ENCODE measurements around the gene RAF1.
A peak's percentile ranks its signal among the peaks of the same experiment; 100 is the strongest.
"Not testable (repeated sequence)": the region's sequence is repeated elsewhere in the genome, so short reads cannot be mapped to it uniquely, and the experiment has no call there.

RAF1 gene

GRCh38 chr3:12559520-12559919, 104.4 kb downstream of the RAF1 start:
- no peak for DNase-seq (ENCODE audit: low read depth in 2 of 2)

GRCh38 chr3:12558706-12559105, 105.2 kb downstream of the RAF1 start:
- no peak for DNase-seq (ENCODE audit: low read depth in 2 of 2)

- DNase-seq (ENCODE audit: low read depth in 2 of 2) = no peak
Observed at GRCh38 chr3:12557473-12558100, 106.3 kb downstream of the RAF1 start.

DNA sequence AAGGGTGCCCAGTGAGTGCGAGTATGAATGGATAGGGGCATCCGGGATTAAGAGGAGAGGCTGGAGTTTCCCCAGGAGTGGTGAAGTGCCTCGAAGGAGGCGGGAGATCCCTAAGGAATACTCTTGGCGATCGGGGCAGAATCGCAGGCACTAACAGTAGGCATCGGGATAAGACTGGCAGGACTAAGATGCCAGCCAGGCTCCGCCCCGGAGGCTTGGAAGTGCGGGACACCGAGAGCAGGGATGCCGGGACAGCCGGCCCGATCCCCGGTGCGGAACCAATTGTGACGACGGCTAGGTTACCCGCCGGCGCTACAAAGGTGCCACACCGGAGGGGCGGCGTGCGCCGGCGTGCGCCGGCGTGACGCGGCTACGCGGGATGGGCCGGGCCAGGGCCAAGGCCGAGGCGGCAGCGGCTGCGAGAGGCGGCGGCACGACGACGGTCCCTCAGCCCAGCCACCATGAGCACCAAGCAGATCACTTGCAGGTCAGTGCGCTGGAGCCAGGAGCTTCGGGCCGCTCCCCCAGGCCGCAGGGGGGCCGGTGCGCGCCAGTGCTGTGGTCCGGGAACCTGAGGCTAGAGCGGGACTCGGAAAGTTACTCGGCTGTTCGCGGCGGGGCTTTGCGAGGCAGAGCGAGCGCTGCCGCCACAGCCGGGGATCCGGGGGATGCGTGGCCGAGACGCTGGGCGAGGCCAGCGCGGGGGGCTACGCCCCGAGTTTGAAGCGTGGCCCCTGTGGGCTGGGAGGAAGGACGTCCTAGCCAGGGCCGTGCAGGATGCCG, 107.0 kb downstream of the RAF1 start, which contains the start of gene MKRN2:
MKRN2 (plus strand) TSS at position 398 of the 783 bp plus-strand sequence; CDS start at position 462, 64 bp downstream.
- peak; percentile 67 to 72 for DNase-seq (ENCODE audit: low read depth in 2 of 2)

- DNase-seq (ENCODE audit: low read depth in 2 of 2) = no peak
Observed at GRCh38 chr3:12556314-12556689, 107.6 kb downstream of the RAF1 start.

GRCh38 chr3:12553921-12554391, 110.0 kb downstream of the RAF1 start:
- no peak for DNase-seq (ENCODE audit: low read depth in 2 of 2)

DNA sequence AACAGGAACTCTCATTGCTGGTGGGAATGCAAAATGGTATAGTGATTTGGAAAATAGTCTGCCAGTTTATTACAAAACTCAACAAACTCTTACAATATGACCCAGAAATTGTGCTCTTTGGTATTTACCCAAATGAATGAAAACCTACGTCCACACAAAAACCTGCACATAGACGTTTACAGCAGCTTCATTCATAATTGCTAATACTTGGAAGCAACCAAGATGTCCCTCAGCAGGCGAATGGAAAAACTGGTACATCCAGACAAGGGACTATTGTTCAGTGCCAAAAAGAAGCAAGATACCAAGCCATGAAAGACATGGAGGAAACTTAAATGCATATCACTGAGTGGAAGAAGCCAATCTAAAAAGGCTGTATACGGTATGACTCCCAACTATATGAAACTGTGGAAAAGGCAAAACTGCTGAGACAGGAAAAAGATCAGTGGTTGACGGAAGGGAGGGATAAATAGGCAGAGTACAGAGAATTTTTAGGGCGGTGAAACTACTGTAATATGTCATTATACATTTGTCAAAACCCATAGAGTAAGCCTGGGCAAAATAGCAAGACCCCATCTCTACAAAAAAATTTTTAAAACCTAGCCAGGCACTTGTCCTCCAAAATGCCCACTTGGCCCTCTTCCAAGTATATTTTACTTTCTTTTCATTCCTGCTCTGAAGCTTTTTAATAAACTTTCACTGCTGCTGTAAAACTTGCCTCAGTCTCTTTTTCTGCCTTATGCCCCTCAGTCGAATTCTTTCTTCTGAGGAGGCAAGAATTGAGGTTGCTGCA, 113.8 kb downstream of the RAF1 start:
- no peak for DNase-seq (ENCODE audit: low read depth in 2 of 2)

GRCh38 chr3:12545473-12545791, 118.5 kb downstream of the RAF1 start, which contains the start of gene MKRN2OS:
MKRN2OS (minus strand) TSS chr3:12545499; CDS start chr3:12545464, 35 bp downstream.
- no peak for DNase-seq (ENCODE audit: low read depth in 2 of 2)

- no peak for DNase-seq (ENCODE audit: low read depth in 2 of 2)
Observed at GRCh38 chr3:12544652-12545472, 119.1 kb downstream of the RAF1 start.

- not testable (repeated sequence) for DNase-seq (ENCODE audit: low read depth in 2 of 2)
Observed at GRCh38 chr3:12543497-12543896, 120.4 kb downstream of the RAF1 start.

DNA sequence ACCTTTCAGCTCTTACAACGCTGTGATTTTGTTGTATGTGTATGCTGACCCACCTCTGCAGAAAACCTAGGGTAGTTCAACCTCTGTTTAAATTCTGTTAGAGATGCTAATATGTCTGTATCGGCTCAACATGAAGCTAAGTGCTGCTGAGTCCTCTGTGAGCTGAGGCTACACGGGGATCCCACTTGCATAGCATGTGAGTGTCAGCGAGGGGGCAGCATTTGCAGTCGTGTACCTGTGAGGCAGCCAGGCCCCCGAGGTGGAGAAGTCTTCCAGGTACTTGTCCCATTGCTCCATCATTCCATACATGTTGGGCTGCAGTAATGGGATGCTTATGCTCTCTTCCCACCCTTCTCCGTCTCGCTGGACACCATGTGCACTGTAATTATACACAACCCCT, 122.3 kb downstream of the RAF1 start:
- no peak for DNase-seq (ENCODE audit: low read depth in 2 of 2)

- no peak for DNase-seq (ENCODE audit: low read depth in 2 of 2)
Observed at GRCh38 chr3:12536423-12536822, 127.5 kb downstream of the RAF1 start.

Data from fibroblast of skin of left quadriceps (primary cell).